ENCODE data around the gene CARMIL3.
"Not testable (repeated sequence)": the region's sequence is repeated elsewhere in the genome, so short reads cannot be mapped to it uniquely, and the experiment has no call there.

The CARMIL3 gene

GRCh38 chr14:24098927-24099813 lies 47.4 kb downstream of the CARMIL3 start:
- DNase-seq, result peak in 1 of 2 experiments; percentile 27

GRCh38 chr14:24100197-24100981 lies 48.6 kb downstream of the CARMIL3 start:
- DNase-seq, result no peak

- DNase-seq, result no peak
These were observed 49.2 kb downstream of the CARMIL3 start for GRCh38 chr14:24100982-24101494.

- DNase-seq, result no peak
These were observed 50.7 kb downstream of the CARMIL3 start for GRCh38 chr14:24102357-24103048.

GRCh38 chr14:24103451-24103850 lies 51.6 kb downstream of the CARMIL3 start:
- DNase-seq, result no peak

- DNase-seq, result not testable (repeated sequence)
These were observed 53.9 kb downstream of the CARMIL3 start for GRCh38 chr14:24105609-24106239.

GRCh38 chr14:24106672-24107271 lies 55.0 kb downstream of the CARMIL3 start:
- DNase-seq, result no peak

GRCh38 chr14:24108336-24108874 lies 56.6 kb downstream of the CARMIL3 start:
- DNase-seq, result no peak

- DNase-seq, result no peak
These were observed 58.3 kb downstream of the CARMIL3 start for GRCh38 chr14:24110060-24110459.

GRCh38 chr14:24110523-24110922 lies 58.7 kb downstream of the CARMIL3 start:
- DNase-seq, result no peak

GRCh38 chr14:24113379-24113800 lies 61.6 kb downstream of the CARMIL3 start:
- DNase-seq, result no peak

GRCh38 chr14:24113801-24114531 lies 62.2 kb downstream of the CARMIL3 start:
- DNase-seq, result peak; percentile 74 to 92

- peak; percentile 99 for DNase-seq
These were observed 63.0 kb downstream of the CARMIL3 start, which contains the start of the genes DCAF11 and NRL for GRCh38 chr14:24114532-24115421. DCAF11 (plus strand) TSS chr14:24114777; CDS start chr14:24115595, 818 bp downstream. NRL (minus strand) TSS chr14:24114949; CDS start chr14:24082848, 32,101 bp downstream.

GRCh38 chr14:24115422-24116127 lies 63.8 kb downstream of the CARMIL3 start:
- DNase-seq, result no peak

- DNase-seq, result no peak
These were observed 64.5 kb downstream of the CARMIL3 start for GRCh38 chr14:24116128-24116814.

GRCh38 chr14:24117179-24117578 lies 65.4 kb downstream of the CARMIL3 start:
- DNase-seq, result no peak
